ENCODE data around the gene RASL12. TPM values are rescaled to one million over a fixed set of nuclear protein-coding genes. Genes with fewer than 3 reads are reported as not detected.
"Not testable (repeated sequence)": the region's sequence is repeated elsewhere in the genome, so short reads cannot be mapped to it uniquely, and the experiment has no call there.

Gene RASL12
- polyA plus RNA-seq, 1 experiment, result 0.16 TPM

- Histone ChIP-seq H3K4me3 (ENCODE audit: low read depth, low read length) (peak overlapping the region; percentile 17), H3K36me3 (ENCODE audit: control insufficient read depth, insufficient read depth, low read length) (no peaks in the 10 kb centered on the region), H3K27me3 (ENCODE audit: control insufficient read depth, insufficient read depth, low read length) (no peaks in the 10 kb centered on the region)
- TF ChIP-seq CTCF (IDR thresholded peaks at IDR 0.05; ENCODE audit: insufficient read depth, low read depth, low read length), result no peak
- POLR2A ChIA-PET, result no interaction called here
- DNase-seq (ENCODE audit: low read depth), result peak; percentile 65
- CTCF ChIA-PET, result interaction anchor here (1.7 to 10.8 kb wide), 3 partner anchors 16 to 52 kb away, joined by 6 to 301 read pairs (median 70); partner anchors contain the start of gene KBTBD13
Observed at GRCh38 chr15:65049418-65049840, 18.4 kb downstream of the RASL12 start.

DNA sequence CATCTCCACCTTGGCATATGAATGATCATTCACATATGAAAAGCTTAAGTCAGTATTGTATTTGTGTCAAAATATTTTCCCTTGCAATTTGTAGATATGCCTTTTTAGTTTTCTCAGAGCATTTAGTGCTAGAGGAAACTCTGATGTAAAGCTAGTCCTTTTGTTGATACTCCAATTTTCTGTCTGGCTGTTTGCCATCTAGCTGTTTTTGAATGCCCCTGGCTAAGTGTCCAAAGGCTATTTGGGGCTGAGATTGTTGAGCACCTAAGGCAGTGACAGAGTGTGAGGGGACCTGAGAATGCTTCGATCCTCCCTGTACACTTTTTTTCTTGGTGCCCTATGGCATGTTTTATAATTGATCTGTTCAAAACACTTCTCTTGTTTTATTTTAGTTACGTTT, 19.6 kb downstream of the RASL12 start:
- CTCF ChIA-PET, result interaction anchor here (0.6 to 10.8 kb wide), 4 partner anchors 14 to 55 kb away, joined by 3 to 301 read pairs (median 5); partner anchors contain the start of gene KBTBD13
- H3K36me3 ChIP-seq (ENCODE audit: control insufficient read depth, insufficient read depth, low read length), result no peaks in the 10 kb centered on the region

GRCh38 chr15:65044724-65045481, 22.9 kb downstream of the RASL12 start, which contains the start of gene SLC51B:
SLC51B (plus strand) TSS chr15:65045387; CDS start chr15:65050005, 4,618 bp downstream.
- POLR2A ChIA-PET, result no interaction called here
- TF ChIP-seq CTCF (IDR thresholded peaks at IDR 0.05; ENCODE audit: insufficient read depth, low read depth, low read length), result no peak
- CTCF ChIA-PET, result interaction anchor here (0.9 to 4.4 kb wide), 4 partner anchors 9 to 38 kb away, joined by 3 to 31 read pairs (median 18); no protein-coding TSS in a partner anchor
- no peaks in the 10 kb centered on the region for H3K36me3 ChIP-seq (ENCODE audit: control insufficient read depth, insufficient read depth, low read length)
- no peaks in the 10 kb centered on the region for H3K27me3 ChIP-seq (ENCODE audit: control insufficient read depth, insufficient read depth, low read length)
- no peak within 1 kb of the TSS for H3K4me3 ChIP-seq (ENCODE audit: low read depth, low read length)
- DNase-seq (ENCODE audit: low read depth), result no peak

More for the DNA sequence above, 19.6 kb downstream of the RASL12 start:
- POLR2A ChIA-PET, result interaction anchor here (0.5 kb wide), 1 partner anchor 182 kb away, joined by 3 read pairs; no protein-coding TSS in a partner anchor
- no peaks in the 10 kb centered on the region for H3K27me3 ChIP-seq (ENCODE audit: control insufficient read depth, insufficient read depth, low read length)
- no peak for DNase-seq (ENCODE audit: low read depth)
- H3K4me3 ChIP-seq (ENCODE audit: low read depth, low read length), result no peak overlapping the region
- TF ChIP-seq CTCF (IDR thresholded peaks at IDR 0.05; ENCODE audit: insufficient read depth, low read depth, low read length), result no peak

DNA sequence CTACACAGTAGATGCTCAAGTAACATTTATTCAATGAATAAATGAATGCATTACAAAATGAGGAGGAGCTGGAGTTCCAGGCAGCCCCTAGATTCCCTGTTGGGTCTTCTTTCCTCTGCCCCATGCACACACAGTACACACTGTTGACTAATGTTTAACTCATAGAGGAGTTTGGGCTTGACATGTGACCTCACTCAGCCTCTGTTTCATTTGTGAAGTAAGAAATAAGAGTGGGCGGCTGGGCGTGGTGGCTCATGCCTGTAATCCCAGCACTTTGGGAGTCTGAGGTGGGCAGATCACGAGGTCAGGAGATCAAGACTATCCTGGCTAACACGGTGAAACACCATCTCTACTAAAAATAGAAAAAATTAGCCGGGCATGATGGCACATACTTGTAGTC, 23.6 kb downstream of the RASL12 start:
- DNase-seq (ENCODE audit: low read depth); H3K36me3 ChIP-seq (ENCODE audit: control insufficient read depth, insufficient read depth, low read length); H3K4me3 ChIP-seq (ENCODE audit: low read depth, low read length); POLR2A ChIA-PET; H3K27me3 ChIP-seq (ENCODE audit: control insufficient read depth, insufficient read depth, low read length): not testable (repeated sequence)
- CTCF ChIA-PET, result interaction anchor here (0.9 to 4.4 kb wide), 5 partner anchors 10 to 39 kb away, joined by 3 to 31 read pairs (median 5); no protein-coding TSS in a partner anchor

- CTCF ChIA-PET, result interaction anchor here (1.1 to 4.4 kb wide), 6 partner anchors 9 to 312 kb away, joined by 3 to 31 read pairs (median 6); no protein-coding TSS in a partner anchor
- Histone ChIP-seq H3K36me3 (ENCODE audit: control insufficient read depth, insufficient read depth, low read length) (no peaks in the 10 kb centered on the region), H3K27me3 (ENCODE audit: control insufficient read depth, insufficient read depth, low read length) (no peaks in the 10 kb centered on the region), H3K4me3 (ENCODE audit: low read depth, low read length) (no peak overlapping the region)
- no peak for TF ChIP-seq CTCF (IDR thresholded peaks at IDR 0.05; ENCODE audit: insufficient read depth, low read depth, low read length)
- POLR2A ChIA-PET, result no interaction called here
- no peak for DNase-seq (ENCODE audit: low read depth)
Observed at GRCh38 chr15:65042776-65043327, 24.9 kb downstream of the RASL12 start.

Measured in BJ (cell line).